ENCODE data around the gene R3HCC1L.

R3HCC1L gene

GRCh38 chr10:98209441-98209840 lies 75.0 kb downstream of the R3HCC1L start:
- no peak for TF ChIP-seq ZNF565 (CRISPR knock-in tag; conservative IDR thresholded peaks at IDR 0.05; ENCODE audit: low read depth)
- TF ChIP-seq OSR1 (CRISPR knock-in tag; IDR thresholded peaks at IDR 0.05) = no peak
- TF ChIP-seq POU6F1 (CRISPR knock-in tag; IDR thresholded peaks at IDR 0.05; ENCODE audit: borderline replicate concordance, low read depth) = no peak
- TF ChIP-seq CSRNP3 (CRISPR knock-in tag; IDR thresholded peaks at IDR 0.05) = no peak
- TF ChIP-seq TOX (CRISPR knock-in tag; IDR thresholded peaks at IDR 0.05; ENCODE audit: borderline replicate concordance) = no peak
- TF ChIP-seq BACH2 (CRISPR knock-in tag; IDR thresholded peaks at IDR 0.05; ENCODE audit: borderline replicate concordance) = no peak
- no peak for TF ChIP-seq ZNF8 (CRISPR knock-in tag; IDR thresholded peaks at IDR 0.05)
- TF ChIP-seq ZNF70 (CRISPR knock-in tag; IDR thresholded peaks at IDR 0.05) = no peak
- TF ChIP-seq PATZ1 (CRISPR knock-in tag; IDR thresholded peaks at IDR 0.05; ENCODE audit: borderline replicate concordance) = no peak
- TF ChIP-seq ISL1 (CRISPR knock-in tag; IDR thresholded peaks at IDR 0.05) = no peak
- TF ChIP-seq ARNTL (CRISPR knock-in tag; IDR thresholded peaks at IDR 0.05; ENCODE audit: borderline replicate concordance, low read depth) = no peak
- no peak for TF ChIP-seq CSDC2 (CRISPR knock-in tag; IDR thresholded peaks at IDR 0.05)
- ATAC-seq = no peak

GRCh38 chr10:98212196-98212595 lies 77.7 kb downstream of the R3HCC1L start:
- no peak for TF ChIP-seq ESRRG (CRISPR knock-in tag; IDR thresholded peaks at IDR 0.05)
- TF ChIP-seq CREB5 (CRISPR knock-in tag; IDR thresholded peaks at IDR 0.05; ENCODE audit: low read depth) = no peak
- TF ChIP-seq ZNF8 (CRISPR knock-in tag; IDR thresholded peaks at IDR 0.05) = no peak
- no peak for TF ChIP-seq GLIS3 (CRISPR knock-in tag; IDR thresholded peaks at IDR 0.05)
- TF ChIP-seq TSHZ2 (CRISPR knock-in tag; IDR thresholded peaks at IDR 0.05) = no peak
- no peak for TF ChIP-seq ARNTL (CRISPR knock-in tag; IDR thresholded peaks at IDR 0.05; ENCODE audit: borderline replicate concordance, low read depth)
- TF ChIP-seq ZC3H10 (CRISPR knock-in tag; IDR thresholded peaks at IDR 0.05) = no peak
- TF ChIP-seq ISL1 (CRISPR knock-in tag; IDR thresholded peaks at IDR 0.05) = no peak
- TF ChIP-seq TCF4 (CRISPR knock-in tag; IDR thresholded peaks at IDR 0.05; ENCODE audit: borderline replicate concordance) = no peak
- TF ChIP-seq RARB (CRISPR knock-in tag; IDR thresholded peaks at IDR 0.05) = no peak
- no peak for ATAC-seq

- ATAC-seq = no peak
- TF ChIP-seq ARNTL (CRISPR knock-in tag; IDR thresholded peaks at IDR 0.05; ENCODE audit: borderline replicate concordance, low read depth) (no peak), TSHZ2 (CRISPR knock-in tag; IDR thresholded peaks at IDR 0.05) (no peak), ESRRG (CRISPR knock-in tag; IDR thresholded peaks at IDR 0.05) (no peak), ZNF565 (CRISPR knock-in tag; conservative IDR thresholded peaks at IDR 0.05; ENCODE audit: low read depth) (no peak), CSDC2 (CRISPR knock-in tag; IDR thresholded peaks at IDR 0.05) (no peak), TOX (CRISPR knock-in tag; IDR thresholded peaks at IDR 0.05; ENCODE audit: borderline replicate concordance) (no peak), SNAI2 (CRISPR knock-in tag; IDR thresholded peaks at IDR 0.05) (no peak), RARB (CRISPR knock-in tag; IDR thresholded peaks at IDR 0.05) (no peak), PATZ1 (CRISPR knock-in tag; IDR thresholded peaks at IDR 0.05; ENCODE audit: borderline replicate concordance) (no peak), ZFP3 (CRISPR knock-in tag; IDR thresholded peaks at IDR 0.05) (no peak), ISL1 (CRISPR knock-in tag; IDR thresholded peaks at IDR 0.05) (no peak), GLIS3 (CRISPR knock-in tag; IDR thresholded peaks at IDR 0.05) (no peak), POU6F1 (CRISPR knock-in tag; IDR thresholded peaks at IDR 0.05; ENCODE audit: borderline replicate concordance, low read depth) (no peak), ZNF8 (CRISPR knock-in tag; IDR thresholded peaks at IDR 0.05) (no peak)
Observed at GRCh38 chr10:98213740-98214139, 79.3 kb downstream of the R3HCC1L start.
